ENCODE data around the gene CTDP1. TPM values are rescaled to one million over a fixed set of nuclear protein-coding genes. Genes with fewer than 3 reads are reported as not detected.

The CTDP1 gene
- total RNA-seq, 1 experiment from 2014 or later = 33.7 TPM

DNA sequence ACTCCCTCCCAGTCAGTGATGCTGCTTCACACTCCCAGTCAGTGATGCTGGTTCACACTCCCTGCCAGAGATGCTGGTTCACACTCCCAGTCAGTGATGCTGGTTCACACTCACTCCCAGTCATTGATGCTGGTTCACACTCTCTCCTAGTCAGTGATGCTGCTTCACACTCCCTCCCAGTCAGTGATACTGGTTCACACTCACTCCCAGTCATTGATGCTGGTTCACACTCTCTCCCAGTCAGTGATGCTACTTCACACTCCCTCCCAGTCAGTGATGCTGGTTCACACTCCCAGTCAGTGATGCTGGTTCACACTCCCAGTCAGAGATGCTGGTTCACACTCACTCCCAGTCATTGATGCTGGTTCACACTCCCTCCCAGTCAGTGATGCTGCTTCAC, 83.8 kb downstream of the CTDP1 start:
- Histone ChIP-seq H4K91ac (ENCODE audit: insufficient read length, low read depth, low read length) (no peak overlapping the region), H3K18ac (ENCODE audit: insufficient read length, low read depth, low read length) (no peak overlapping the region), H2BK12ac (ENCODE audit: insufficient read length, low read depth, low read length) (no peak overlapping the region), H3K23me2 (ENCODE audit: insufficient read length, low read depth, low read length, poor library complexity, severe bottlenecking) (no peaks in the 10 kb centered on the region), H3K27ac (ENCODE audit: insufficient read length, low read depth, low read length) (no peak overlapping the region), H2BK120ac (ENCODE audit: low read depth, low read length, poor library complexity, severe bottlenecking) (no peak overlapping the region), H3K79me2 (ENCODE audit: insufficient read depth, low read length) (no peaks in the 10 kb centered on the region), H2BK15ac (ENCODE audit: low read depth, low read length) (no peak overlapping the region), H3K4me1 (ENCODE audit: insufficient read depth, low read length) (no peaks in the 10 kb centered on the region), H2BK5ac (ENCODE audit: insufficient read length, low read length) (no peak overlapping the region), H3K9ac (ENCODE audit: extremely low read depth, insufficient read length, low read length) (no peak overlapping the region), H3K14ac (ENCODE audit: insufficient read depth, low read length) (no peak overlapping the region), H3T11ph (ENCODE audit: low read length) (no peak overlapping the region), H4K5ac (ENCODE audit: insufficient read length, low read depth, low read length) (no peak overlapping the region), H3K4me2 (ENCODE audit: insufficient read depth, insufficient read length, low read length) (no peak overlapping the region), H2AK5ac (ENCODE audit: insufficient read length, low read length) (no peak overlapping the region), H3K56ac (ENCODE audit: insufficient read length, low read depth, low read length) (no peak overlapping the region), H2BK20ac (ENCODE audit: low read depth, low read length, poor library complexity, severe bottlenecking) (no peak overlapping the region), H3K79me1 (ENCODE audit: insufficient read depth, low read depth, low read length, poor library complexity, severe bottlenecking) (no peaks in the 10 kb centered on the region), H3K4ac (ENCODE audit: low read depth, low read length) (no peak overlapping the region), H3K9me3 (ENCODE audit: control insufficient read depth, low read depth, low read length) (no peaks in the 10 kb centered on the region), H2AFZ (ENCODE audit: low read length) (no peak overlapping the region), H3K23ac (ENCODE audit: insufficient read length, low read depth, low read length) (no peak overlapping the region), H4K20me1 (ENCODE audit: control insufficient read depth, insufficient read depth, insufficient read length) (no peaks in the 10 kb centered on the region), H4K8ac (replicated peaks; ENCODE audit: insufficient read length, low read depth, low read length) (no peak overlapping the region), H3K27me3 (ENCODE audit: insufficient read depth, low read length) (no peaks in the 10 kb centered on the region)
- H3K36me3 Mint-ChIP-seq (ENCODE audit: insufficient read depth in 1 of 3, low read depth in 3 of 3) = peaks cover 0 to 2% (median 2%) of the 10 kb centered on the region in 3 experiments; a peak in 3 of 7 replicates
- no peaks in the 10 kb centered on the region for H3K4me1 Mint-ChIP-seq
- no peak overlapping the region for H3K27ac Mint-ChIP-seq
- TF ChIP-seq, protein P1, sequence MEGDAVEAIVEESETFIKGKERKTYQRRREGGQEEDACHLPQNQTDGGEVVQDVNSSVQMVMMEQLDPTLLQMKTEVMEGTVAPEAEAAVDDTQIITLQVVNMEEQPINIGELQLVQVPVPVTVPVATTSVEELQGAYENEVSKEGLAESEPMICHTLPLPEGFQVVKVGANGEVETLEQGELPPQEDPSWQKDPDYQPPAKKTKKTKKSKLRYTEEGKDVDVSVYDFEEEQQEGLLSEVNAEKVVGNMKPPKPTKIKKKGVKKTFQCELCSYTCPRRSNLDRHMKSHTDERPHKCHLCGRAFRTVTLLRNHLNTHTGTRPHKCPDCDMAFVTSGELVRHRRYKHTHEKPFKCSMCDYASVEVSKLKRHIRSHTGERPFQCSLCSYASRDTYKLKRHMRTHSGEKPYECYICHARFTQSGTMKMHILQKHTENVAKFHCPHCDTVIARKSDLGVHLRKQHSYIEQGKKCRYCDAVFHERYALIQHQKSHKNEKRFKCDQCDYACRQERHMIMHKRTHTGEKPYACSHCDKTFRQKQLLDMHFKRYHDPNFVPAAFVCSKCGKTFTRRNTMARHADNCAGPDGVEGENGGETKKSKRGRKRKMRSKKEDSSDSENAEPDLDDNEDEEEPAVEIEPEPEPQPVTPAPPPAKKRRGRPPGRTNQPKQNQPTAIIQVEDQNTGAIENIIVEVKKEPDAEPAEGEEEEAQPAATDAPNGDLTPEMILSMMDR (conservative IDR thresholded peaks at IDR 0.05) = no peak
- H3K4me3 Mint-ChIP-seq = no peak overlapping the region
- H3K9me3 Mint-ChIP-seq = peaks cover 31 to 49% of the 10 kb centered on the region in 2 experiments
- DNase-seq = no peak
- H3K27me3 Mint-ChIP-seq (ENCODE audit: low read depth) = peaks cover 31% of the 10 kb centered on the region

Data from H9 (cell line).